ENCODE measurements around the gene SV2C. TPM values are rescaled to one million over a fixed set of nuclear protein-coding genes. Genes with fewer than 3 reads are reported as not detected.
"Not testable (repeated sequence)": the region's sequence is repeated elsewhere in the genome, so short reads cannot be mapped to it uniquely, and the experiment has no call there.

Gene SV2C
- total RNA-seq, 1 donor from 2014 or later, result 0.15 TPM

DNA sequence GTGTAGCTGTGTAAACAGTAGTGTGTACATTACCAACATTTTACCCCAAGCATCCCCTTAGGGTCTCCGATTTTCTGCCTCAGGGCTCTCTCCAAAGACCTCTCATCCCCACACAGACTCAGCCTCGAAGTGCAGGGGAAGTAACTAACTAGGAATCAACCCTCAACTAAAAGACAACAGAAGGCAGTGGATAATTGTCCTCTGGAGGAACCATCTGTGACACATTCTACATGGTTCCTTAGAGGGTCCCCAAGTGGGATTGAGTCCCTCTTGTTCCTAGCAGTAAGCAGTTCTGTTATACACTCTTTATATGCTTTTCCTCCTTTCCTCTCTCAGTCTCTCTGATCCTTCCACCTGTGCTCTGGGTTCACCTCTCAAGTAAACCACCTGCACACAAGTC is 157.2 kb downstream of the SV2C start:
- Mint-ChIP-seq H3K4me1 (ENCODE audit: unreplicated experiment) (no peaks in the 10 kb centered on the region), H3K4me3 (ENCODE audit: unreplicated experiment) (no peak overlapping the region), H3K27ac (ENCODE audit: unreplicated experiment) (peak overlapping the region; percentile 42), H3K27me3 (ENCODE audit: unreplicated experiment) (no peaks in the 10 kb centered on the region), H3K9me3 (ENCODE audit: unreplicated experiment) (no peaks in the 10 kb centered on the region), H3K36me3 (ENCODE audit: low read depth, unreplicated experiment) (no peaks in the 10 kb centered on the region)
- TF ChIP-seq, protein P1, sequence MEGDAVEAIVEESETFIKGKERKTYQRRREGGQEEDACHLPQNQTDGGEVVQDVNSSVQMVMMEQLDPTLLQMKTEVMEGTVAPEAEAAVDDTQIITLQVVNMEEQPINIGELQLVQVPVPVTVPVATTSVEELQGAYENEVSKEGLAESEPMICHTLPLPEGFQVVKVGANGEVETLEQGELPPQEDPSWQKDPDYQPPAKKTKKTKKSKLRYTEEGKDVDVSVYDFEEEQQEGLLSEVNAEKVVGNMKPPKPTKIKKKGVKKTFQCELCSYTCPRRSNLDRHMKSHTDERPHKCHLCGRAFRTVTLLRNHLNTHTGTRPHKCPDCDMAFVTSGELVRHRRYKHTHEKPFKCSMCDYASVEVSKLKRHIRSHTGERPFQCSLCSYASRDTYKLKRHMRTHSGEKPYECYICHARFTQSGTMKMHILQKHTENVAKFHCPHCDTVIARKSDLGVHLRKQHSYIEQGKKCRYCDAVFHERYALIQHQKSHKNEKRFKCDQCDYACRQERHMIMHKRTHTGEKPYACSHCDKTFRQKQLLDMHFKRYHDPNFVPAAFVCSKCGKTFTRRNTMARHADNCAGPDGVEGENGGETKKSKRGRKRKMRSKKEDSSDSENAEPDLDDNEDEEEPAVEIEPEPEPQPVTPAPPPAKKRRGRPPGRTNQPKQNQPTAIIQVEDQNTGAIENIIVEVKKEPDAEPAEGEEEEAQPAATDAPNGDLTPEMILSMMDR (IDR thresholded peaks at IDR 0.05; ENCODE audit: unreplicated experiment), result no peak
- no peak for DNase-seq (ENCODE audit: low spot score)

- H3K4me1 Mint-ChIP-seq (ENCODE audit: unreplicated experiment); H3K36me3 Mint-ChIP-seq (ENCODE audit: low read depth, unreplicated experiment); DNase-seq (ENCODE audit: low spot score); H3K4me3 Mint-ChIP-seq (ENCODE audit: unreplicated experiment); H3K27me3 Mint-ChIP-seq (ENCODE audit: unreplicated experiment); H3K27ac Mint-ChIP-seq (ENCODE audit: unreplicated experiment); H3K9me3 Mint-ChIP-seq (ENCODE audit: unreplicated experiment): not testable (repeated sequence)
Observed at GRCh38 chr5:76242155-76242554, 159.0 kb downstream of the SV2C start.

DNA sequence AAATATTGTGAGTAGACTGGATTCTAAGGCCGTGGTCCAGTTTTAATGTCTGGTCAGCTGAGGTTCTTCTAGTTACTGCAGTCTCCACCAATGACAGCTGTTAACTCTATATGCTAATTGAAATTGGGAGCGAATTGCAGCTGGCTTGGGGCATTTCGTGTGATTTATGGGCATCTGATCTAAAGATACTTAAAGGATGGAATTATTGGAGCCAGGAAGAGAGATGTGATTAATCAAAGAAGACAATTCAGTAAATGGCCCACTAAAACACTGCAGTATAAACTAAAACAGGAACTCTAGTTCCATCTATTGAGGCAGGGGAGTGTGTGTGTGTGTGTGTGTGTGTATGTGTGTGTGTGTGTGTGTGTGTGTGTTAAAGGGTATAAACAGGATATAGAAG is 162.4 kb downstream of the SV2C start:
- no peaks in the 10 kb centered on the region for H3K36me3 Mint-ChIP-seq (ENCODE audit: low read depth, unreplicated experiment)
- H3K27ac Mint-ChIP-seq (ENCODE audit: unreplicated experiment), result no peak overlapping the region
- no peaks in the 10 kb centered on the region for H3K9me3 Mint-ChIP-seq (ENCODE audit: unreplicated experiment)
- peaks cover 4% of the 10 kb centered on the region for H3K4me1 Mint-ChIP-seq (ENCODE audit: unreplicated experiment)
- TF ChIP-seq, protein P1 (IDR thresholded peaks at IDR 0.05; ENCODE audit: unreplicated experiment), result no peak
- H3K4me3 Mint-ChIP-seq (ENCODE audit: unreplicated experiment), result no peak overlapping the region
- DNase-seq (ENCODE audit: low spot score), result no peak
- H3K27me3 Mint-ChIP-seq (ENCODE audit: unreplicated experiment), result no peaks in the 10 kb centered on the region

GRCh38 chr5:76249621-76250020 is 166.4 kb downstream of the SV2C start:
- H3K27me3 Mint-ChIP-seq (ENCODE audit: unreplicated experiment), result no peaks in the 10 kb centered on the region
- peaks cover 4% of the 10 kb centered on the region for H3K4me1 Mint-ChIP-seq (ENCODE audit: unreplicated experiment)
- H3K4me3 Mint-ChIP-seq (ENCODE audit: unreplicated experiment), result no peak overlapping the region
- H3K9me3 Mint-ChIP-seq (ENCODE audit: unreplicated experiment), result no peaks in the 10 kb centered on the region
- no peaks in the 10 kb centered on the region for H3K36me3 Mint-ChIP-seq (ENCODE audit: low read depth, unreplicated experiment)
- H3K27ac Mint-ChIP-seq (ENCODE audit: unreplicated experiment), result no peak overlapping the region
- TF ChIP-seq, protein P1 (IDR thresholded peaks at IDR 0.05; ENCODE audit: unreplicated experiment), result no peak
- DNase-seq (ENCODE audit: low spot score), result no peak

GRCh38 chr5:76250463-76250862 is 167.3 kb downstream of the SV2C start:
- no peaks in the 10 kb centered on the region for H3K9me3 Mint-ChIP-seq (ENCODE audit: unreplicated experiment)
- no peak overlapping the region for H3K27ac Mint-ChIP-seq (ENCODE audit: unreplicated experiment)
- no peak overlapping the region for H3K4me3 Mint-ChIP-seq (ENCODE audit: unreplicated experiment)
- TF ChIP-seq, protein P1 (IDR thresholded peaks at IDR 0.05; ENCODE audit: unreplicated experiment), result no peak
- no peaks in the 10 kb centered on the region for H3K27me3 Mint-ChIP-seq (ENCODE audit: unreplicated experiment)
- H3K36me3 Mint-ChIP-seq (ENCODE audit: low read depth, unreplicated experiment), result no peaks in the 10 kb centered on the region
- H3K4me1 Mint-ChIP-seq (ENCODE audit: unreplicated experiment), result peaks cover 4% of the 10 kb centered on the region
- no peak for DNase-seq (ENCODE audit: low spot score)

DNA sequence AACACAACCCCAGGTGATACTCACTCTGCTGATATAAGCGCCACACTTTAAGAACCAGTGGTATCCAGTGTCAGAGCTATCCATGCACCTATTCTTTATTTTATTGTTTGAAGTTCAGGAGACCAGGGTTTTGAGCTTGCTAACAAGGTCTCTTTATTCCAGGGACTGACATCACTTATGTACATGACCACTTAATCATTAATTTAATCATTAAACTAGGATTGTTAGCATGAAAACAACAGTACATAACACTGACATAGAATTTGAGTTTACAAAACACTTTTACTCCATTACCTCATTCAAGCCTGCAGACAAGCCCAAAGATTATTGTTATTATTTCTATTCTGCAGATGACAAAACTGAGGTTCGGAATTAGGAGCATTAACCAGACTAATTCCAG is 168.5 kb downstream of the SV2C start:
- H3K4me1 Mint-ChIP-seq (ENCODE audit: unreplicated experiment), result no peaks in the 10 kb centered on the region
- TF ChIP-seq, protein P1 (IDR thresholded peaks at IDR 0.05; ENCODE audit: unreplicated experiment), result no peak
- H3K27me3 Mint-ChIP-seq (ENCODE audit: unreplicated experiment), result no peaks in the 10 kb centered on the region
- H3K27ac Mint-ChIP-seq (ENCODE audit: unreplicated experiment), result no peak overlapping the region
- no peak overlapping the region for H3K4me3 Mint-ChIP-seq (ENCODE audit: unreplicated experiment)
- H3K9me3 Mint-ChIP-seq (ENCODE audit: unreplicated experiment), result no peaks in the 10 kb centered on the region
- no peak for DNase-seq (ENCODE audit: low spot score)
- no peaks in the 10 kb centered on the region for H3K36me3 Mint-ChIP-seq (ENCODE audit: low read depth, unreplicated experiment)
